Embryonic facial prominence (tissue), 1 donor: ENCODE data around the gene ODF4.
"Not testable (repeated sequence)": the region's sequence is repeated elsewhere in the genome, so short reads cannot be mapped to it uniquely, and the experiment has no call there.

Experiments used
- DNase-seq: peaks from one replicate; pipeline ENCODE4 v3.0.0-alpha.2; 2016; ENCODE audit errors: extremely low spot score

ODF4 gene

GRCh38 chr17:8368193-8368592, 28.6 kb downstream of the ODF4 start:
- DNase-seq, result no peak

DNA sequence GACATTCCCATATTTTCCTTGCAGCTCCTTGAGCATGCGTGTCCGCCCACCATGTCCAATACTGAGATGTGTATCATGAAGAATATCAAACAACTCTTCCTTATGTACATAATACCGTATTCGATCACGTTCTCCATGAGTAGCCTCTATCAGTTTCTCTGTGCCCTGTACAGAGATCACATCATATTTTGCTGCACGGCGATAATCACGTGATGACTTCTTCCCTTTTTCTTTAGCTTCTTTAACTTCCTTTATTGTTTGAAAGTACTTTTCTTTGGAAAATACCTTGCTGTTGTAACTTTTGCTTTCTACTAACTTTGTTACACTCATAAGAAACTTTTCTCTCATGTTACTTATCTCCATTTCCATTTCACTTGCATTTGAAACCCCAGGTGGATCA, 30.3 kb downstream of the ODF4 start:
- no peak for DNase-seq

GRCh38 chr17:8371786-8372185, 32.1 kb downstream of the ODF4 start:
- no peak for DNase-seq

GRCh38 chr17:8372422-8372821, 32.8 kb downstream of the ODF4 start:
- DNase-seq, result no peak

GRCh38 chr17:8373856-8374255, 34.2 kb downstream of the ODF4 start:
- not testable (repeated sequence) for DNase-seq

GRCh38 chr17:8375738-8376259, 36.2 kb downstream of the ODF4 start:
- no peak for DNase-seq

GRCh38 chr17:8376271-8377067, 36.8 kb downstream of the ODF4 start, which contains the start of gene KRABD2:
Gene KRABD2 (minus strand): TSS chr17:8376704.
- peak; percentile 70 for DNase-seq

DNA sequence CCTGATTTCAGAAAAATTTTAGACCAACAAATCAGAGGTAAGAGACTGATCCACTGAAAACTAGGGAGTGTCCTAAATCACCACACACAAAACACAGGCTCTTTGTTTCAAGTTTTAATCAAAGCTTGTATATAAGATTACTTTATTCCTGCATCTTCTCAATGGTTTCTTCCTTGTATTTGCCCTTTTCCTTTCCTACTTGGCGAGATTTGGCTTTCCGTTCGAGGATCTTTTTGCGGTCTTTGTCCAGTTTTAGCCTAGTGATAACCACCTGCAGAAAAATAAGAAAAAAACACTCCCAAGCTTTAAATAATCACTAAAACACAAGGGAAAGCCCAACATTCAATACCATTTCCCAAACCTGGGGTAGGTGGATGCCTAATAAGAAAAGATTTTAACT, 37.8 kb downstream of the ODF4 start:
- DNase-seq, result no peak

DNA sequence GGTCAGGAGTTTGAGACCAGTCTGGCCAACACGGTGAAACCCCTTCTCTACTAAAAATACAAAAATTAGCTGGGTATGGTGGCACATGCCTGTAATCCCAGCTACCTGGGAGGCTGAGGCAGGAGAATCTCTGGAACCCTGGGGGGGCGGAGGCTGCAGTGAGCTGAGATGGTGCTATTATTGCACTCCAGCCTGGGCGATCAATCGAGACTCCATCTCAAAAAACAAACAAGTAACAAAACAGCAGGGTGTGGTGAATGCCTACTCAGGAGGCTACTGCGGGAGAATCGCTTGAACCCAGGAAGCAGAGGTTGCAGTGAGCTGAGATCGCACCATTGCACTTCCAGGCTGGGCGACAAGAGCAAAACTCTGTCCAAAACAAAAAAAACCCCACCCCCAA, 38.5 kb downstream of the ODF4 start:
- DNase-seq, result not testable (repeated sequence)

- no peak for DNase-seq
Observed at GRCh38 chr17:8380049-8380448, 40.4 kb downstream of the ODF4 start.

- no peak for DNase-seq
Observed at GRCh38 chr17:8382052-8382879, 42.6 kb downstream of the ODF4 start.

DNA sequence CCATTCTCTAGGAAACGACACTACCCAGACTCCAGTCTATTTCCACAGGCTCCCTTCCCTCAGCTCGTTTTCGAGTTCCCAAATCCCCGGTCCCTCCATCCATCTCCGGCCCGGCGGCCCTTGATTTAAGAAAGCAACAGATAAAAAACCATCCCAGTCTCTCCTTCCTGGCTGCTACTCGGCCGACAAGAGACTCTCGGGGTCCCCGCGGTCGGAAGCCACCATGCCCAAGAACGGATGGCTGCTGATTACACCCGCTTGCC, 43.2 kb downstream of the ODF4 start:
- no peak for DNase-seq

DNA sequence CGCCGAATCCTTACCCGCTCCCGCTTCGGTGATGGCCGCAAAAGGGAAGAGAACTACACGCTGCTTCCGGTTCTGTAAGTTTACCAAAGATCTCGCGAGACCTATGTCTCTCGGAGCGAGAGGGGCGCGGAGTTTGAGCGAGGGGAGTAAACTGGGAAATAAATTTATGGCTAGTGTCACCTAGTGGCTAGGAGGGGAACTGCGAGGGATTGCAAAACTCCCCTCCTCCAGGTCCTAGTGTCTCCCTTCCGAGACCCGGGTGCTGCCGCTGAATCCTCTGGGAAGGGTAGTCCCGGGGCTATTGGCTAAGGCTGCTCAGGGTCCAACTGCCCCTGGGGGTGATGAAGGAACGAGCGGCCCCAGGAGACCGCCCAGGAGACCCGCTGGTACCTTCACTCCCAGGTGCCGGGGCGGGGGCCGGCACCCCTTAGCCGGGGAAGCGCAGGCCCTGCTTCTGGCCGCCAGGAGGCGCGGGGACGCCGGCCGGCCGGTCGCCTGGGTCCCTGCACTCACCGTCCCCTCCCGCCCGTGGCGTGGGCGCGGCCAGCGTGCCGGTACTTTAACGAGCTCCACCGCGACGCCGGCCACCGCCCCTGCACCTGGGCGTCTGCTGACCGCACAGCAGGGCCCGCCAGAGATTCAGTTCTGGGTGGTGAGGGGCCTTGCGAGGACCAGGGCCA, 43.6 kb downstream of the ODF4 start, which contains the start of gene RPL26:
RPL26 (minus strand) TSS at position 51 of the 680 bp plus-strand sequence. CDS start 883 bp downstream, outside the sequence.
- DNase-seq, result peak; percentile 98

DNA sequence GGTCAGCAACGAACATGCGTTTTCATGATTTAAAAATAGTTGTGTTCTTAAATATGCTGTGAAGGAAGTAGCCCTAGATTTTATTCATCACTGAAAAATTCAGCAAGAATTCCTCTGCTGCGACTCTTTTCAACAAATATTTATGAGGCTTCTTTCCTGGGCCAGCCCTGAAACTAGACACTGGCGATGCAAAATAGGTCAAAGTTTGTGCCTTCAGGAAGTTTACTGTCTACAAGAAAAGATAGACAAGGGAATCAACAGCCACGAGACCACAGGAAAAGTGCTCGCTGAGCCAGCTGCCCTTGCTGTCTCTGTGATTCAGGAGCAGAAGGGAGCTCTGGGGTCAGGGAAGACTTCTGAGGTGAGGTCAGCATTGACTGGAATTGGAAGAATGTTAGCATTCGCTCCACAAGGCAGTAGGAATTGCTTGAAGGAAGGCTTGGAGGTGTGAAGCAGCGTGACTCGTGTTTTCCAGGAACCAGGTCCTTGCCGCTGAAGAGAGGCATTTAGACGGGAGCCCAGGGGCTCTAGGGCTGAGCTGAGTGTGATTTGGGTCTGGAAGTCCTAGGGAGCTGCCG, 45.2 kb downstream of the ODF4 start:
- DNase-seq, result no peak

DNA sequence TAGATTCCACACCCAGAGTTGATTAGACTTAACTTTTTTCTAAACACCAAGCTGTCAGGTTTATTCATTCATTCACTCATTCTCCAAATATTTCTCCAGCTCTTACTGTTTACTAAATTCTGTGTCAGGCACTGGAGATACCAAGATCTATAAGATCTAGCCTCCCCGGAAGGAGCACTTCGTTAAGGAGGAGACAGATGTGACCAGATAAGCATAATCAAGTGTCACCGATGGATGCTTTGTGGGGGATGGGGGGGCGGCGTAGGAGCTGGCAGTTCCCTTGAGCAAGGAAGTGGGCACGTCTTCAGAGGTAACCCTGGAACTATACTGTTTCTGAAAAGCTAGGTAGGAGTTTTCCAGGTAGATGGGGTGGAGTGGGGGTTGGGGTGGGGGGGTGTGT, 47.2 kb downstream of the ODF4 start:
- DNase-seq, result no peak

DNA sequence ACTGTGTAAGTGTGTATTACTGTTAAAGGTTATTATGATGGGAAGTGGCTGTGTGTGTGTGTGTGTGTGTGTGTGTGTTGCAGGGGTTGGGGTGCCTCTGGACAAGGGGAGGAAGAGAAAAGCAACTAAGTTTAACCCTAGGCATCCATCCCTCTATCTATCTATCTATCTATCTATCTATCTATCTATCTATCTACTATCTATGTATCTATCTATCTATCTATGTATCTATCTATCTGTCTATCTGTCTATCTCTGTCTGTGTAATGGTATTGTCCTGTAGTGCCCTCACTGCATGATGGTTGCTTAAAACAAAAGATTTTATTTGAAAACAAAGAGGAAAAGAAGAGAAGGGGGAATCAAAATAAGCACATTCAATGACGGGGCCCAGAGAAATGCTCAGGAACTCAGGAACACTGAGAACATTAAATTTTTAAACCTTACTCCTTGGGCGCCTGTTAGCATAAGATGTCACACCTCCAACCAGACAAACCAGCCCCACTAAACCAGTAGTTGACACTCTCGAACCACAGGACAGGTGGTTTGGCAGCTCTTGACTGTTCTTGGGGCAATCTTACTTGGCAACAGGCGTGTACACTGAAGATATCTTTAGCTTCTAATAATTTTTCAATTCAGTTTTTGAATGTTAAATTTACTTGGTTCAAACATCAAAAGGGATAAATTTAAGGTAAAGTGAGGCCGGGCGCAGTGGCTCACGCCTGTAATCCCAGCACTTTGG, 48.4 kb downstream of the ODF4 start:
- DNase-seq, result no peak

DNA sequence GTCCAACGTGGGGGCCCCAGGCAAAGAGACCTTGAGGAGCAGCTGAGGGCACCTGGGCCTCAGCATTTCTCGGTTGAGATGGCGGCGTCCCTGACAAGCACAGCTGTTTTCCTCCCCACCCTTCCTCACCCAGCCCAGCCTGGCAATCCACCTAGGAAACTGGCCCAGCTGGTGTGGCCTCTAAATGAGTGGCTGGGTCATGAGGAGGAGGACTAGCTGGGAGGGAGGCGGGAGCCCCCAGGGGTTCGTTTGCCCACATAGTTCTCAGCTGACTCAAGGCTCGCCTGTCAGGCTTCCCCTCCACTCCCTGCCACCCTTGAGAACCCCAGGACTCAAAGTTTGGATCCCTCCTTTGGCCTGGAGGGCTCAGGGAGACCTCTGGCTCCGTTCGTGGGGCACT, 52.1 kb downstream of the ODF4 start:
- DNase-seq, result no peak

- DNase-seq, result no peak
Observed at GRCh38 chr17:8392274-8392673, 52.6 kb downstream of the ODF4 start.

- no peak for DNase-seq
Observed at GRCh38 chr17:8392674-8393469, 53.2 kb downstream of the ODF4 start.

DNA sequence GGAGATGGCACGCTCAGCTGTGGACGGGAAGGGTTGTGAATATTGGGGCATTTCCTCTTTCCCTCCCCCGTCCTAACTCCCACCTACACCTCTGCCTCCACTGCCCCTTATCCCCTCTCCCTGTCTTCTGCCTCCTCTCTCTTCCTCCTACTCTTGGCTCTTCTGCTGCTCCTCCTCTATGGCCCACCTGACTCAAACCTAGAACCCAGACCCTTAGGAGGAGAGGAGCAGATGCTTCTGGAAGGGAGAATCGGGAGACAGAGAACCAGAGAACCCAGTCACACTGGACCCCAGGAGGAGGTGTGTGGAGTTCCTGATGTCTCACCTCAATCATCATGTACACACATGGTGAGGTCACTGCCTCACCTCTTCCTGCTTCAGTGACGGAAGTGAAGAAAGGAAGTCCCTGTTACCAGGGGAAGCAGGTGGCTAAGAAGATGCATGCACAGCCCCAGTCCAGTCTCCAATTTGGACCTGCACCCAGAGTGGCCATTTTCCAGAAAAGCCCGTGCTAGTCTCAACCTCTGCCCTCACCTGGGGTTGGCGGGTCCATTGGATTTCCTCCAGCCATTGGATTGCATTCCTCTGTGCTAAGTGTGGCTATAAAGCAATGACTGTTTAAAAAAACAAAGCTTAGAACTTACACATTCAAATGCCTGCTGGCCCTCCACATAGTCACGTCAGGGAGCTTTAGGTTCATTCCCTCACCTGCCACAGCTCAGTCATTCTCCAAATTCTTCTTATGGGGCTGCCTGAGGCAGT, 54.0 kb downstream of the ODF4 start:
- no peak for DNase-seq
